Neural cell (in vitro differentiated cells): ENCODE measurements around the gene LAMB4. TPM values are rescaled to one million over a fixed set of nuclear protein-coding genes. Genes with fewer than 3 reads are reported as not detected.

ENCODE experiments used
- H2AFZ ChIP-seq: fragments of 200-600, 300-800 bp; sonication (generic), shearing (Covaris generic); 2 replicates; pipeline ENCODE4 v1.6.0; 2014; ENCODE audit warnings: low read depth, mild to moderate bottlenecking, antibody characterized with exemption, low read length, moderate library complexity
- H3F3A ChIP-seq: fragments of 200-600 bp; shearing (Covaris generic); 2 replicates; pipeline ENCODE4 v1.6.1; 2016; ENCODE audit warnings: mild to moderate bottlenecking, moderate library complexity, mixed read lengths, antibody characterized with exemption, low read length; ENCODE audit not compliant: insufficient read depth, poor library complexity, severe bottlenecking
- H3K27ac ChIP-seq: fragments of 200-600, 300-800 bp; sonication (generic), shearing (Covaris generic); 2 replicates; pipeline ENCODE4 v1.5.1; 2014; ENCODE audit warnings: mild to moderate bottlenecking, low read length, moderate library complexity
- H3K27me3 ChIP-seq: fragments of 300-800, 200-600 bp; sonication (generic), shearing (Covaris generic); 2 replicates; pipeline ENCODE4 v1.6.0; 2014; ENCODE audit warnings: mild to moderate bottlenecking, low read depth, low read length, moderate library complexity; ENCODE audit not compliant: insufficient read depth
- H3K36me3 ChIP-seq: fragments of 300-800, 200-600 bp; sonication (generic), shearing (Covaris generic); 2 replicates; pipeline ENCODE4 v1.5.1; 2014; ENCODE audit warnings: mild to moderate bottlenecking, antibody characterized with exemption, low read length, moderate library complexity; ENCODE audit not compliant: insufficient read depth
- H3K4me2 ChIP-seq: fragments of 300-800, 200-600 bp; sonication (generic), shearing (Covaris generic); 2 replicates; pipeline ENCODE4 v1.6.0; 2014; ENCODE audit warnings: mild to moderate bottlenecking, low read length
- H3K4me3 ChIP-seq: fragments of 300-800, 200-600 bp; sonication (generic), shearing (Covaris generic); 2 replicates; pipeline ENCODE4 v1.5.1; 2014; ENCODE audit warnings: mild to moderate bottlenecking, low read length, moderate library complexity
- H3K79me2 ChIP-seq: fragments of 200-600 bp; shearing (Covaris generic); replicated peaks from 2 replicates; pipeline ENCODE4 v1.6.0; 2014; ENCODE audit warnings: mild to moderate bottlenecking, low read length, moderate library complexity; ENCODE audit not compliant: insufficient read depth
- H3K9ac ChIP-seq: fragments of 300-800, 200-600 bp; sonication (generic), shearing (Covaris generic); 2 replicates; pipeline ENCODE4 v1.6.1; 2016; ENCODE audit warnings: mild to moderate bottlenecking, low read length, mixed read lengths
- H3K9me2 ChIP-seq: fragments of 200-600 bp; shearing (Covaris generic); 2 replicates; pipeline ENCODE4 v1.6.1; 2016; ENCODE audit warnings: mild to moderate bottlenecking, low read length, mixed read lengths; ENCODE audit not compliant: insufficient read depth
- H3K9me3 ChIP-seq: fragments of 200-600, 300-800 bp; sonication (generic), shearing (Covaris generic); 2 replicates; pipeline ENCODE4 v1.6.1; 2016; ENCODE audit warnings: mild to moderate bottlenecking, mixed run types, low read length, moderate library complexity, mixed read lengths
- H4K20me1 ChIP-seq: fragments of 200-600 bp; shearing (Covaris generic); 2 replicates; pipeline ENCODE4 v1.6.1; 2016; ENCODE audit warnings: mild to moderate bottlenecking, mixed run types; ENCODE audit not compliant: insufficient read depth
- CTCF ChIP-seq: fragments of 450-650 bp; IDR thresholded peaks from 2 replicates; pipeline ENCODE4 v1.5.1; 2014; ENCODE audit warnings: antibody characterized with exemption, mild to moderate bottlenecking, moderate library complexity; ENCODE audit not compliant: poor library complexity, severe bottlenecking
- EP300 ChIP-seq: fragments of 450-650 bp; conservative IDR thresholded peaks from 2 replicates; pipeline ENCODE4 v1.6.1; 2014; ENCODE audit warnings: antibody characterized with exemption, mild to moderate bottlenecking, moderate library complexity; ENCODE audit not compliant: poor library complexity, severe bottlenecking
- EZH2 ChIP-seq: fragments of 200-600, 300-800 bp; shearing (Covaris generic), sonication (generic); IDR thresholded peaks from 2 replicates; pipeline ENCODE4 v1.6.1; 2014; ENCODE audit warnings: antibody characterized with exemption, low read length, borderline replicate concordance, mild to moderate bottlenecking; ENCODE audit not compliant: insufficient read depth, poor library complexity, severe bottlenecking
- MXI1 ChIP-seq: fragments of 450-650 bp; conservative IDR thresholded peaks from 2 replicates; pipeline ENCODE4 v1.6.1; 2014; ENCODE audit warnings: antibody characterized with exemption, mild to moderate bottlenecking; ENCODE audit not compliant: poor library complexity, severe bottlenecking
- POLR2AphosphoS5 ChIP-seq: IDR thresholded peaks from 2 replicates; pipeline ENCODE4 v1.6.1; 2012
- RAD21 ChIP-seq: fragments of 450-650 bp; conservative IDR thresholded peaks from 2 replicates; pipeline ENCODE4 v1.6.1; 2014; ENCODE audit warnings: antibody characterized with exemption, mild to moderate bottlenecking, moderate library complexity
- REST ChIP-seq: IDR thresholded peaks from 2 replicates; pipeline ENCODE4 v1.6.1; 2012; ENCODE audit warnings: borderline replicate concordance
- SMC3 ChIP-seq: fragments of 450-650 bp; conservative IDR thresholded peaks from 2 replicates; pipeline ENCODE4 v1.6.1; 2014; ENCODE audit warnings: antibody characterized with exemption, mild to moderate bottlenecking, moderate library complexity; ENCODE audit not compliant: poor library complexity
- TAF1 ChIP-seq: IDR thresholded peaks from 2 replicates; pipeline ENCODE4 v1.6.1; 2012; ENCODE audit warnings: low read depth
- polyA plus RNA-seq: library from polyadenylated mRNA; depleted of rRNA; stranded (reverse); fragments of >200 nt; gene quantifications from 2 replicates; pipeline ENCODE4 v1.2.3, GENCODE V29; 2014

Gene LAMB4
- polyA plus RNA-seq, 1 donor from 2014 or later, result 0.16 TPM

GRCh38 chr7:108014215-108014614 lies 115.9 kb downstream of the LAMB4 start:
- no peak for TF ChIP-seq EZH2
- no peak for TF ChIP-seq POLR2AphosphoS5
- no peak for TF ChIP-seq MXI1
- no peak for TF ChIP-seq RAD21
- no peak for TF ChIP-seq REST
- no peak for TF ChIP-seq TAF1
- no peak for TF ChIP-seq SMC3
- TF ChIP-seq EP300, result no peak
- no peak for TF ChIP-seq CTCF
- Histone ChIP-seq H3K79me2 (no peaks in the 10 kb centered on the region), H2AFZ (no peak overlapping the region), H3K9me3 (no peaks in the 10 kb centered on the region), H4K20me1 (no peaks in the 10 kb centered on the region), H3K4me2 (no peak overlapping the region), H3K36me3 (no peaks in the 10 kb centered on the region), H3K9me2 (no peaks in the 10 kb centered on the region), H3K9ac (no peak overlapping the region), H3F3A (no peaks in the 10 kb centered on the region), H3K27ac (no peak overlapping the region), H3K27me3 (peaks cover 3% of the 10 kb centered on the region), H3K4me3 (no peak overlapping the region)

DNA sequence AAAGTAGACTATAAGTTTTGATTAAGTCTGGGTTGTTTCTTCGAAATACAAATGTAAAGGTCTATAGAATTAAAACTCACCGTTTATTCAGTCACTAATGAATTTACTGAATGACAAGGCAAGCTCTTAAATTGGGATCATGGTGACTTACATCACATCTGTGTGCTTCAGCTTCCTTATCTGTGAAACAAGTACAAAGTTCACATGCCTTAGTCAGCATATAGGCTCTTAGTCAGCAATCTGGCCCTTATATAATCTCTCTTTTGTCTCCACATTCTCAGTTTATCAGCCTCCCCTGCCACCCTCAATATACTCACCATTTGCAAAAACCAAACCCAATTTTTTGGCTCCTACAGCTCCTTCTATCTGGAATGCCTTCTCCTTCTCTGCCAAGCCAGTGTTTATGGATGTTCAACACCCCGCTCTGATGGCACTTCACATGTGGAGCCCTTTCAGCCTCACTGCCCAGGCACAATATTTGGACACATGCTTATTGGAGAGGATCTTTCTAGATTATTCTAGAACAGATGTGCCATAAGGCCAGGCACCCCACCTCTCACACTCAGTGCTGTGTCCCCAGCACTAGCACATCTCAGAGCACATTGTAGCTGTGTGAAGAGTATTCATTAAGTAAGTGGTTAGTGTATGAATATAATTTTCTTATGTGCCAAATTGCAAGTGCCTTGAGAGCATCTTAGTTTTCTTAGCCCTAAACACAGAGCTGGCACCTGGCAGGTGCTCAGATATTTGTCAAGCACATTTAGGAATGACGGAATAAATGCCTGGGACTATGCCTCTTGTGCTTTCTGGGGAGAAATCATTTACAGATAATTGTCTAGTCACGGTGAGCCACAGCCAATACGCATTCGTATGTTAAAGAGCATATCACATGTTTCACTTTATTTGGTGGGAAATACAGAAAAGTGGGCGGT lies 117.4 kb downstream of the LAMB4 start:
- Histone ChIP-seq H3K9me2 (no peaks in the 10 kb centered on the region), H3F3A (no peaks in the 10 kb centered on the region), H3K9me3 (no peaks in the 10 kb centered on the region), H3K36me3 (no peaks in the 10 kb centered on the region), H3K79me2 (no peaks in the 10 kb centered on the region), H2AFZ (no peak overlapping the region), H3K27ac (no peak overlapping the region), H4K20me1 (no peaks in the 10 kb centered on the region), H3K4me2 (no peak overlapping the region), H3K27me3 (peaks cover 3% of the 10 kb centered on the region), H3K9ac (no peak overlapping the region), H3K4me3 (no peak overlapping the region)
- TF ChIP-seq SMC3 (no peak), TAF1 (no peak), RAD21 (no peak), REST (no peak), EZH2 (no peak), POLR2AphosphoS5 (no peak)
